MV-4-11 (cell line): ENCODE results near the gene SLK.

Experiments
- DNase-seq: peaks from one replicate; lab custom pipeline; 2025; lab: John Stamatoyannopoulos, UW

The SLK gene

DNA sequence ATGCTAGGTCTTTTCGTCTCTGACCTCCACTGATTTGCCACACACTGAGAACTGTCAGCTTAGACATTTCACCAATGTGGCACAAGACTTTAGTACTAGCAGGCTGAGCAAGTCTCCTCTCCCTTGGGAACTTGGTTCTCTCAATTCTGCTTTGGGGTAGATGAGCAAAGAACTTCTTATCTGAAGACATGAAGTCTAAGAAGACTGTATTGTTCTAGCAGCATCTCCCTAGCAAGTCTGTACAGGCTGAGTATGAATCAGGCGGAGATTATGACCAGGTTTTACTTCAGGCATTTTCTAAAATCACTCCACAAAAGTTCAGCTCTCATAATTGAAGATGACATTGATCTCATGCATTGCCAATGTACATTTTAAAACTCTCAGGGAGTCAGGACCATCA, 25.1 kb upstream of the SLK start:
- DNase-seq = no peak

DNA sequence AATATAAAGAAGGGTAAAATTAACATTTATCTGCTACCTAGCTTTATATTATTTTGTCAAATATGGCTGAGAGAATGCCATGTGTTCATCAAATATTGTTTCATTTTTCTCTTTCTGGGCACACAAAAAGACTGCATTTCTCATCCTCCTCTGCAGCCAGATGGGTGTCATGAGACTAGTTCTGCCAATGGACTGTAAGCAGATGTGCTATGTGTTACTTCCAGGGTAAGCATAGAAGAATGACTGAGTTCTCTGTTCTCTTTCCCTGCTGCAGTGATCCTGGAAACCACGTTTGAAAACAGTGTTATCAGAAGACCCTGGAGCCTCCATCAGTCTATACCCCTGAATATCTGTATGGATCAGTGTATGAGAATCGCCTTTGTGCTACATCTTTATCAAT, 24.1 kb upstream of the SLK start:
- no peak for DNase-seq

DNA sequence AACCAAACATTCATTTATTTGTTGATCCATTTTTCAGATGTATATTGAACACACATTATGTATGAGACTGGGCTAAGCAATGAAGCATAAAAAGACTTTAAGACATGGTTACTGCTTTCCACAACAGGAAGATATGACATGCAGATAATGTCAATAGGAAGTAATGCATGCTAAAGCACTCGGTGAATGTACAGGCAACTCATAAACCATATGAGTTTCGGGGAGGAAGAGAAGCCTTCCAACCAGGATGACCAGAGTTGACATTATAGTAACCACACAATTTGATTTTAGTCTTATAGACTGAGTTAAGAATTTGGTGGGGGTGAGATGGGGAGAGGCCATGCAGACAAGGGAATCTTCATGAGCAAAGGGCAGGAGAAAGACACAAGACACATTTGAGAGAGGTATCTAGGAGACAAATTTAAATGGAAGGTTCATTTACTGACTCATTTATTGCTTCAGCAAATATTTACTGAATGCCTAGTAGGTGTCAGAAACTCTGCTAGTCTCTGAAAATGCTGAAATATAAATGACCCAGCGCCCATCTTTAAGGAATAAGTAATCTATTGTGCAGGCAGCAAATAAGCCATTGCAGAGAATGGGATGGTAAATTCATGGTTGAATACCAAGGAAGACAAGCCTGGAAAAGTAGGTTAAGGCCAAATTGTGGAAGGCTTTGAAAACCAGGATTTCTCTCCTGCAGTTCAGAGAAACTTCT, 19.0 kb upstream of the SLK start:
- DNase-seq = no peak

DNA sequence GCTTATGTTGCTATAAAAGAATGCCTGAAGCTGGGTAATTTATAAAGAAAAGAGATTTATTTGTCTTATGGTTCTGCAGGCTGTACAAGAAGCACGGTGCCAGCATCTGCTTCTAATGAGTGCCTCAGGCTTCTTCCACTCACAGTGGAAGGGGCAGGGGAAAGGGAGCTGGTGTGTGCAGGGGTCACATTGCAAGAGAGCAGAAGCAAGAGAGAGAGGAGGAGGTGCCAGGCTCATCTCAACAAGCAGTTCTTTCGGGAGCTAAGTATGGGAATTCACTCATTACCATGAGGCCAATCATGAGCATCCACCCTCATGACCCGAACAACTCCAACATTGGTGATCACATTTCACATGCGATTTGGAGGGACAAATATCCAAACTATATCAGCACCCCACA, 17.2 kb upstream of the SLK start:
- no peak for DNase-seq

DNA sequence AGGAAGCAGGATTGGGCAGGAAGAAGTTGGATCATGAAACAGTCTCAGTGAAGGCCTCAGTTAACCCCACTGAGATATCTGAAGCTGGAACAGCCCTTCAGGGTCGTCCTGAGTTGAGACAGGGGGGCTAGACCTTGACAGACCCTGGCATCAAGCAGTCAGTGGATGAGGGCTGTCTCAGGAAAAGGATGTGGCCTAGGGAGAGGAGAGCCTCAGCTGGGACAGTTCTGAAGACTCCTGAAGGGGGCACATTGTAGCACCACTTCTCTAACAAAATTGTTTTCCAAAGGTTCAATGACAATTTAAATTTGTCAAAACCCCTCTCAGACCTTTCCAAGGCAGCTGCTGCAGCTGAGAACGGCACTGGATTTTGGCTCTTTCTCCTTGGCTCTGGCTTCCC, 15.8 kb upstream of the SLK start:
- no peak for DNase-seq

DNA sequence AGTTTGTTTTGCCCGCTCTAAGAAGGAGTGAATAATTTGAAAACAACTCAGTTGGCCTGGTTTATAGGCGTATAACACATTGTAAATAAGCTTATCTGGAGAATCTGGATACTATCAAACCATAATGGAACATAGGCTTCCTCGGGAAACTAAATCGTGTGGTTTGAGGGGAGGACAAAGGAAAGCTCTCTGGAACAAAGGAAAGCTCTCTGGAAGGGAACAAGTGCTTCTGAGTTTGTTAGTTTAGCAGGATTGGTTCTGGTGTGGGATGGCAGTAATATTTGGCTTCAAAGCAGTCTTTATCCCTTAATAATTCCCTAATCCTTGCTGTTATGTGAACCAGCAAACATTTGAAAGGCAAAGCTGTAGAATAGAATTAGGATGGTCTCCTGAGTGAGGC, 15.0 kb upstream of the SLK start:
- DNase-seq = no peak

DNA sequence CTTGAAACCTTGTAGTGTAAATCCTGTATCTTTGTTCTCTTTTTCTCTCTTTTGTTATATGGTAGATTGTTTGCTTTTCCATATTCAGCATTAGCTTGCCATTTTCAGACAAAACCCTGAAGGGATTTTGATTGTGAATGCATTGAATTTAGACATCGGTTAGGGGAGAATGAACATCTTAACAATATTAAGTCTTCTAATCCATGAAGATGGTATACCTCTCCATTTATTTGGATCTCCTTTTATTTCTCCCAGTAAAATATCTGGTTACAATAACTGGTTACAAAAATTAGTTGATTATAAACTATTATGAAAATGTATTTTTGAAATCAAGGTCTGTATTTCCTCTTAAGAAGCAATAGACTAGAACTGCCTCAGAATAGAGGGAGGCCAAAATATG, 12.4 kb upstream of the SLK start:
- no peak for DNase-seq

DNA sequence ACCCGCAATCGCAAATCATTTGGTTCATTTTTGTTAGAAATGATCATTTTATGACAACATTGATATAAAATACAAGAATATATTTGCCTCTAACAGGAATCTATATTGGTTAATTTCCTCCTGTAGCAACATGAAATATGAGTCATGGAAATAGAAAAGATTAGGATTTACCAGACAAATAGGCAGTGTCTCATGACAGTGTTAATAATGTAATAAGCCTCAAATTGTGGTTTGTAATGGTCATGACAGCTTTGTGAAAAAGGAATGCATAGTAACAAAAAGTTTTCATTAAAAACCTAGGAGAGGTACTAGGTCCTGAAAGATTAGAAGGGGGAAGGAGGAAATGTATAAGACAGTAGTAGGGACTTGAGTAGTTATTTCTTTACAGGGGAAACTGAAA, 7.9 kb upstream of the SLK start:
- no peak for DNase-seq

DNA sequence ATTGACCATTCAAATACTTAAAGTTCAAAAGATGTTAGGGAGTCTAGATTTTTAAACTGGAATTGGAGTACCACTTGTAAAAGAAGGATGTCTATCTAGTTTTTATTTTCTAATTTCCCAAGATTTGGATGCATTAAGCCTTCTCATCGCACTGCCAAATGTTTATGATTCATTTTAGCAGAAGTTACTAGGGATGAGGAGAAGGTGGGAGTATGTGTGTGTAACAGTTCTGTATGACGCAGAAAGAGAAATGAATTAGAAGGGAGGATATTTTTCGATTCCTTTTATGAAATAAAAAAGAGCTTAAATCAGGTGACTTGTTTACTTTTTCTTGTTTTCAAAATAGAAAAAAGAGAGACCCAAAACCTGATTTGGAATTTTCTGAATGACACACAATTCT, 6.8 kb upstream of the SLK start:
- DNase-seq = no peak

DNA sequence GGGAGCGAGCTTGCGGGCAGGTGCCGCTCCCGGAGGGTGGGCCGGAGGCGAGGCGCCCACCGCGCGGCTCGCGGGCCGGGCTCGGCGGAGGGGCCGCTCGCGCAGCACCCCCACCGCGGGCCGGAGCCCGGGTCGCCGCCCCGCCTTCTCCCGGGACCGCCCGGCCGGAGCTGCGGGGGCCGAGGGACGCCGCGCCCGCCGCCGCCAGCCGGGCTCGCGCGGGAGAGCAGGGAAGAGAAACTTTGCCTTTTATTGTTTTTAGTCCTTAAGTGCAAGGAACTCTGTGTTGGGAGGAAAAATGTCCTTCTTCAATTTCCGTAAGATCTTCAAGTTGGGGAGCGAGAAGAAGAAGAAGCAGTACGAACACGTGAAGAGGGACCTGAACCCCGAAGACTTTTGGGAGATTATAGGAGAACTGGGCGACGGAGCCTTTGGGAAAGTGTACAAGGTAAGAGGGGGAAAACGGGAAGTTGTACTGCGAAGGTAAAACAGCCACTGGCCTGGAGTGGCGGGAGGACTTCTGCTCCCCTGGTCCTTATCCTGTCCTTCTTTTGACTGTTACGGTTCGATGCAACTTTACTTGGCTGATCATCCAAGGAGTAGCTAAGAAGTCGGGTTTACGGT, 620 bp downstream of the SLK start:
- DNase-seq = peak; percentile 16

DNA sequence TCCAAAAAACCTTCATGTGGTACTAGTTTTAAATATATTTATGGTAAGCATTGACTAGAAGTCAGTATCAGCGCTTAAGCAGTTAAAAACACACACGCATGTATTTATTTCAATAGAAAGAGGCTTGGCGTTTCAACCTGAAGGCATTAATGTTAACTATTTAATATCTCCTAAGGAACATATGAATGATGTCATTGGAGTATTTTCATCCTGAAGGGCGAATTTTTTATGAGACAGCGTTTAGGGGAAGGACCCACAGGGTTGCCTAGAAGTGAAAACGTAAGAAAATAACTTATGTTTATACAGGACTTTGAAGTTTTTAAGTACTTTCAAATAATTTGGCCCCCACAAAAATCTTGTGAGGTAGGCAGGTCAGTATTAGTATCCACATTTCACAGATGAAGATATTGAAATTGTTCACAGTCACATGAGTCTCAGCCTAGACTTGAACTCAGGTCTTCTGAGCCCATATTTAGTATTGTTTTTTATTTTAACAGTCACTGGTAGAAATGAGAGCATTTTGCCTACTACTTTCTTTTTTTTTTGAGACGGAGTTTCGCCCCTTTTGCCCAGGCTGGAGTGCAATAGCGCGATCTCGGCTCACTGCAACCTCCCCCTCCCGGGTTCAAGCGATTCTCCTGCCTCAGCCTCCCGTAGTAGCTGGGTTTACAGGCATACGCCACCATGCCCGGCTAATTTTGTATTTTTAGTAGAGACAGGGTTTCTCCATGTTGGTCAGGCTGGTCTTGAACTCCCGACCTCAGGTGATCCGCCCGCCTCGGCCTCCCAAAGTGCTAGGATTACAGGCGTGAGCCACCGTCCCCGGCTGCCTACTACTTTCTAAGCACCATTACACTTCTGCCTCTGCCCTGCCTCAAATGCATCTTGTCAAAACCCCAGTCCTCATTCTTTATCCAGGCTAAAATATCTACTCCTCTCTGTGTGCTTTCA, 1.8 kb downstream of the SLK start:
- no peak for DNase-seq

DNA sequence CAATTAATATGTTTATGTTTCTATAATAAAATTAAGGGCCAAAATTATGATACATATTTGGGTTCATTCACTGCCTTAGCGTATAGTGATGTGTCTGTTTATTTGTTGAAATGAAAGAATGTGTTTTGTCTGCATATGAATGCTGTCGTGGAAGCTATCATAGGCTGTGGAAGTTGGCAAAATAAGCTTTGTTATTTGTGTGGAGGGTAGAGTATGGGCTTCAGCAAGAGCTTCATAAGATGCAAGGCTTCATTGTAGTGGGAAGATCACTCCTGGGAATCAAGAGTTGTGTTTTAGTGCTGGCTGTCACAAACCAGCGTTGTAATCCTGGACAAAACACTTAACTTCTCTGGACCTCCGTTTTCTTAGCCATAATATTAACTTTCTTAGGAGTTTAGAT, 2.5 kb downstream of the SLK start:
- no peak for DNase-seq

DNA sequence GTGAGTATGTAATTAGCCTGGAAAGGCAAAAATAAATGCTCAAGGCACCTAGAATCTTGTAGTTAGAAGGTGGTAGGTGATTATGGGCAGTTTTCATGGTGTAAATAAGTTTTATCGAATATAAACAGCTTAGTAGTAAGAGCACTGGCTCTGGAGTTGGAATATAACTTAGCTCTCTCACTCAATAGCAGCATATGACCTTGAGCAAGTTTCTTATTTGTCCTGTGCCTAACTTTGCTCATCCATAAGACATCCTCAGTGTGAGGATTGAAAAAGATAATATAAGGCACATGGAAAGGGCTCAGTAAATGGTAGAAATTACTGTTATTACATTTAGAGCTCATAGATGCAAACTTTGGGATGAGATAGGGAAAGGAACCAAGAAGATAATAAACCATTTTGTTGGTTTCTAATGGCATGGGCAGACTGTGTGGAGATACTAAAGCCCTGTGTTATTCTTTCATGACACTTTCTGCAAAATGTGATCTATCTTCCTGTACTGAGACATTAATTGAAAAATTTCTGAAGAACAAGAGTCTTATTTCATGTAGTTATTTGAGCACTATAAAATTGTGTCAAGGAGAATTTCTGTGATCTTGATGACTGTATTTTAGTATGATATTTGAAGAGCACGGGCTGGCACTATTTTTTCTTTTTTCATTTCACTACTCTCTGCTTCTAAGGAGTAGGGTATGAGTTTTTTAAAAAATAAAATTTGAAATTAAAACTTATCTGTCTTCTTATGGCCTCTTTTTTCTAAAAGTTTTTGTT, 3.1 kb downstream of the SLK start:
- DNase-seq = no peak

DNA sequence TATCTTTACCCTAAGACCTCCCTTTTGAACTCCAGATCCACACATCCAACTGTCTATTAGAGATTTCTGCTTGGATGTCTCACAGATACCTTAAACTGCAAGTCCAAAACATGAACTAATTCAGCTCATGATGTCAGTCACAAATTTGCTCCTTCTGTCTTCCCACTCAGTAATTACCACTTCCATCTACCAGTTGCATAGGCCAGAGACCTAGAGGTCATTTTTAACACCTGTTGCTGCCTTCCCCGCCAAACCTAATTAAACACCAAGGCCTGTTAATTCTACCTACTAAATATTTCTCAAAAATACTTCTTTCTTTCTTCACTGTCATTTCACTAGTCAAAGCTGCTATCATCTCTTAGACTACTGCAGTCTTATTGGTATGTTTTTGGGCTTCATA, 8.2 kb downstream of the SLK start:
- no peak for DNase-seq

DNA sequence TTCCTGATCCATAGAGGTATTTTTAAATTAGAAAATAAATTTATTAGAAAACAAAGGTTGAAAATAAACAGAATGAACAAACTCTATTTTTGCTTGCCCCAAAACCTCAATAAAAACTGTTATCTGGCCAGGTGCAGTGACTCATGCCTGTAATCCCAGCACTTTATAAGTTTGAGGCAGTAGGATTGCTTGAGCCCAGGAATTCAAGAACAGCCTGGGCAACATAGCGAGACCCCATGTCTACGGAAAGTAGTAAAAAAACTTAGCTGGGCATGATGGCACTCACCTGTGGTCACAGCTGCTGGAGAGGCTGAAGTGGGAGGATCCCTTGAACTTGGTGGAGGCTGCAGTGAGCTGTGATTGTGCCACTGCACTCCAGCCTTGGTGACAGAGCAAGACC, 10.3 kb downstream of the SLK start:
- DNase-seq = no peak

DNA sequence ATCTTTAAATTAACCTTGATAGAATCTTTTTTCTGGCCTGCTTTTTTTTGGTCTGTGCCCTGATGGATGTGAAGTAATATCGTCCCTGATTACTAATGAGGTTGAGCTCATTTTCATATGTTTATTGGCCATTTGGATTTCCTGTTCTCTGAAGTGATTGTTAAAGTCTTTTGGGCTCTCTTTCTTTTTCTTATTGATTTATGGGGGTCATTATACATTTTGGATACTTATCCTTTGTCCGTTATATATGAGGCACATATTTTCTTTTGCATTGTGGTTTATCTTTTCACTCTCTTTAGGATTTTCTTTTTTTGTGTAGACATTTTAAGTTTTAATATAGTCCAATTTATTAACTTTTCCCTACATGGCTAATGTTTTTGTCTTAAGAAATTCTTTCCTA, 12.6 kb downstream of the SLK start:
- DNase-seq = no peak

DNA sequence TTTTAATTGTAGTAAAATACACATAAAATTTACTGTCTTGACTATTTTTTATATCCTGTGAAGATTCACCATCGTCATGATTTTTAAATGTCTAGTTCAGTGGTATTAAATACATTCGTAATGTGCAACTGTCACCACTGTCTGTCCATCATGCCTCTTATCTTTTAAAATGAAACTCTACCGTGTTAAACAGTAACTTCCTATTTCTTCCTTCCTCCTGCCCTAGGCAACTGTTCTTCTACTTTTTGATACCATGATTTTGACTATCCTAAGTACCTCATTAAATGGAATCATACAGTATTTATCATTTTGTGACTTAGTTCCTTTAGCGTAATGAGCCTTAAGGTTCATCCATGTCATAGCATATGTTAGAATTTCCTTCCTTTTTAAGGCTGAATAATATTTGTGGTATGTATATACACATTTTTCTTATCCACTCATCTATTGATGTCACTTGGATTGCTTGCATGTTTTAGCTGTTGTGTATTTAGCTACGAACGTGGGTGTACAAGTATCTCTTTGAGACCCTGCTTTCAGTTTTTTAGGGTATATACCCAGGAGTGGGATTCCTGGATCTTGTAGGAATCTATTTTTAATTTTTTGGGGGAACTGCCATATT, 13.5 kb downstream of the SLK start:
- DNase-seq = peak; percentile 26

DNA sequence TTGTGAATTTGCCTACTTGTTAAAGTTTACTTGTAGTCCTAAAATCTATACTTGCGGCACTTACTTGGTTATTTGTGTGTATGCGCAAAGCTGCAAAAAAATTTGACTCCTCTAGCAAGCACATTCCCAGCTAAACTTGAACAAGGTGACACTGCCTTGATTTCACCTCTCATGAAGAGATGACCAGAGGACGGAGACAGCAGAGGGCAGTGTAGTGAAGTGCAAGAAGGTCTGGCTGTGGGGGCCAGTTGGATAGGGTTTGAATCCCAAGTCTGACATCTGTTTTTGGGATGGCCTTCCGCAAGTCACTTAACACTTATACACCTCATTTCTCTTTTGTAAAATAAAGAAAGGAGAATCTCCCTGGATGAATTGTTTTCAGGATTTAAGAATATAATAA, 15.7 kb downstream of the SLK start:
- no peak for DNase-seq

DNA sequence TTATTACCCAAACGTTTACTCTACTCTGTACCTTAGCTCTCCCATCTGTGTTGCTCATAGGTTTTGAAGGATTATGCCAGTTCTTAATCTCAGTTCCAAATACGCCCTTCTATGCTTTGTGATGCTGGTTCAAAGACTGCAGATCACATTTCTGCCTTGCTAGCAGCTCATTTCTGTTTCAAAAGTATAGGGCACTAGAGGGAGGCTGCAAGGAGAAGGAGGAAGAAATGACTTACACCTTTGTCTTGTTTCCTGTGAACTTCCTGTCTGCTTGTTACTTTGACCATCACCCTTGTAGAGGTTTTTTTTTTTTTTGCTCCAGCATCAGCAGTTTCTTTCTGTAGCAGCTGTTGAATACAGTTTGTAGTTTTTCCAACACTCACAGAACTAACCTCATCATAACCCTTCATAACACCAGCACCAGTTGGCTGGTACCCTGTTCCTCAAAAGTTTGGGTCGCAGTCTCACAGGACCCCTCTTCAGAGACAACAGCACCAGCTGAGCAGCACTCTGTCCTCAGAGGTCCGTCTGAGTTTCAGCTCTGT, 16.5 kb downstream of the SLK start:
- DNase-seq = no peak

DNA sequence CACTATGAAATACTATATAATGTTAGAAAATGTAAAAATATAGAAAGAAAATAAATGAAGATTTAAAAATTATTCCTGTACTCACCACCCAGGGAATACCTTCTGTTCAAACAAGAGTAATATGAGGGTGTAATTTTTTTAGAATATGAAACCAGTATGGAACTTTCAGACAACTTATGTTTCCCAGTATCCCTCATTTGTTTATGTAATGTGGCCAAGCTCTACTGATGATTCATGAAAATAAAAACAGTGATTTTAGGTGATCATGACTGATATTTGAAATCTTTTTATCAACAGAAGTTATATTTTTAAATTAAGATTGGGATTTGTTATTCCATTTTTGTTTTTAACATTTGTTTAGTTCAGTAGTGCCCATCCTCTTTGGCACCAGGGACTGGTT, 18.8 kb downstream of the SLK start:
- DNase-seq = no peak

DNA sequence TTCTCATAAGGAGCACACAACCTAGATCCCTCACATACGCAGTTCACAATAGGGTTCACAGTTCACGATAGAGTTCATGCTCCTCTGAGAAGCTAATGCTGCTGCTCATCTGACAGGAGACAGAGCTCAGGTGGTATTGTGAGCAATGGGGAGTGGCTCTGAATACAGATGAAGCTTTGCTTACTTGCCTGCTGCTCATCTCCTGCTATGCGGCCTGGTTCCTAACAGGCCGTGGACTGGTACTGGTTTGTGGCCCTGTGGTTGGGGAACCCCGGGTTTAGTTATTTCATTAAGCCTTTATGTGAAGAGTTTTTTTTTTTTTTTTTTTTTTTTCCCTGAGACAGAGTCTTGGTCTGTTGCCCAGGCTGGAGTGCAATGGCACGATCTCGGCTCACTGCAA, 19.4 kb downstream of the SLK start:
- DNase-seq = no peak

DNA sequence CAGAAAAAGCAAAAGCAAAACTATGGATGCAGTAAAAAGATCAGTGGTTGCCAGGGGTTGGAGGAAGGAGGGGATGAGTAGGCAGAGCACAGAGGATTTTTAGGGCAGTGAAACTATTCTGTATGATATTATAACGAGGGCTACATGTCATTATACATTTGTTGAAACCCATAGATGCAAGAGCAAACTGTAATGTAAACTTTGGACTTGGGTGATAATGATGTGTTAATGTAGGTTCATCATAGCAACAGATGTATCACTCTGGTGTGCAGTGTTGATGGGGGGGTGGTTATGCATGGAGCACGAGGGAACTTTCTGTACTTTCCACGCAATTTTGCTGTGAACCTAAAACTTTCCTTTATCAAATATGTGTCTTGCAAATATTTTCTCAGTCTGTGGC, 23.2 kb downstream of the SLK start:
- DNase-seq = no peak
